Fibroblast of pulmonary artery (primary cell): Measurements from ENCODE around the gene STXBP6.

Experiments
- DNase-seq: peaks from one replicate; pipeline ENCODE4 v3.0.0-alpha.2; 2010; ENCODE audit warnings: low read depth
- H3K4me3 ChIP-seq: replicated peaks from 2 replicates; pipeline ENCODE4 v1.5.1; 2011; ENCODE audit warnings: low read depth, mild to moderate bottlenecking, control low read depth, low read length, moderate library complexity
- CTCF ChIP-seq: IDR thresholded peaks from 2 replicates; pipeline ENCODE4 v1.5.1; 2011; ENCODE audit warnings: mild to moderate bottlenecking, control low read depth, low read length, inconsistent platforms; ENCODE audit errors: missing control alignments

STXBP6 gene

GRCh38 chr14:25053585-25053984 is 3.6 kb upstream of the STXBP6 start:
- no peak for TF ChIP-seq CTCF

GRCh38 chr14:25052921-25053320 is 3.0 kb upstream of the STXBP6 start:
- no peak overlapping the region for H3K4me3 ChIP-seq
- no peak for DNase-seq
- TF ChIP-seq CTCF = no peak

More at GRCh38 chr14:25053585-25053984, 3.6 kb upstream of the STXBP6 start:
- DNase-seq = no peak
- no peak overlapping the region for H3K4me3 ChIP-seq

- no peak for TF ChIP-seq CTCF
- DNase-seq = no peak
- no peak overlapping the region for H3K4me3 ChIP-seq
These were observed 2.4 kb upstream of the STXBP6 start for GRCh38 chr14:25052385-25052784.

GRCh38 chr14:25050269-25051150 is 563 bp upstream of the STXBP6 start:
- peak overlapping the region; percentile 58 for H3K4me3 ChIP-seq
- peak; percentile 75 for DNase-seq
- TF ChIP-seq CTCF = no peak

- TF ChIP-seq CTCF = no peak
- peak; percentile 3 for DNase-seq
- peak overlapping the region; percentile 58 for H3K4me3 ChIP-seq
These were observed 817 bp downstream of the STXBP6 start for GRCh38 chr14:25049093-25049567.

GRCh38 chr14:25048170-25049016 is 1.6 kb downstream of the STXBP6 start:
- TF ChIP-seq CTCF = no peak
- H3K4me3 ChIP-seq = peak overlapping the region; percentile 58
- peak; percentile 68 for DNase-seq
